Suprapubic skin (tissue), 4 donors: ENCODE data around the gene ROBO2. TPM values are rescaled to one million over a fixed set of nuclear protein-coding genes. Genes with fewer than 3 reads are reported as not detected.

Experiments
- DNase-seq, 2 donors: peaks; one replicate each; pipeline ENCODE4 v3.0.0-alpha.2; 2019; ENCODE audit warnings: low spot score in 2 of 2
- H3K27ac ChIP-seq: fragments of 200-600 bp; sonication (generic); one replicate; pipeline ENCODE4 v1.5.1; 2019
- H3K27me3 ChIP-seq: fragments of 200-600 bp; sonication (generic); one replicate; pipeline ENCODE4 v1.5.1; 2019
- H3K36me3 ChIP-seq: fragments of 200-600 bp; sonication (generic); one replicate; pipeline ENCODE4 v1.5.1; 2019
- H3K4me1 ChIP-seq: fragments of 200-600 bp; sonication (generic); one replicate; pipeline ENCODE4 v1.5.1; 2019
- H3K4me3 ChIP-seq: fragments of 200-600 bp; sonication (generic); one replicate; pipeline ENCODE4 v1.5.1; 2019; ENCODE audit warnings: mild to moderate bottlenecking
- H3K9me3 ChIP-seq: fragments of 200-600 bp; sonication (generic); one replicate; pipeline ENCODE4 v1.5.1; 2019
- EP300 ChIP-seq: sonication (generic); formaldehyde crosslinking; IDR thresholded peaks from one replicate; pipeline ENCODE4 v1.6.1; 2017; ENCODE audit warnings: antibody characterized with exemption
- POLR2A ChIP-seq, 2 donors: fragments of 450-650 bp; IDR thresholded peaks; one replicate each; pipeline ENCODE4 v1.6.1; 2017; ENCODE audit warnings: antibody characterized with exemption in 2 of 2, mild to moderate bottlenecking in 2 of 2, moderate library complexity in 2 of 2
- POLR2AphosphoS5 ChIP-seq, 3 donors: sonication (generic); formaldehyde crosslinking; IDR thresholded peaks; one replicate each; pipeline ENCODE4 v1.6.1; 2017; ENCODE audit warnings: antibody characterized with exemption in 3 of 3
- WGBS: methylation state at CpG from one replicate; pipeline ENCODE4 v1.1.5; 2018; 5-methylcytosine and 5-hydroxymethylcytosine counted together
- total RNA-seq, 4 donors: library from RNA; depleted of rRNA; stranded (reverse); fragments of >200 nt; gene quantifications; one replicate each; pipeline ENCODE4 v1.1.0, GENCODE V29; 2016
- TF ChIP-seq, protein P1 (sequence below), 2 donors: fragments of 200-600 bp in 1 of 2; fragments of 450-650 bp in 1 of 2; sonication (generic) in 1 of 2; IDR thresholded peaks; one replicate each; pipeline ENCODE4 v1.5.1; 2016 to 2019; ENCODE audit warnings: antibody characterized with exemption in 2 of 2, mild to moderate bottlenecking in 1 of 2, moderate library complexity in 1 of 2

Gene ROBO2
- total RNA-seq, 4 donors from 2014 or later: 0.95 to 6.7 (median 2.2) TPM

DNA sequence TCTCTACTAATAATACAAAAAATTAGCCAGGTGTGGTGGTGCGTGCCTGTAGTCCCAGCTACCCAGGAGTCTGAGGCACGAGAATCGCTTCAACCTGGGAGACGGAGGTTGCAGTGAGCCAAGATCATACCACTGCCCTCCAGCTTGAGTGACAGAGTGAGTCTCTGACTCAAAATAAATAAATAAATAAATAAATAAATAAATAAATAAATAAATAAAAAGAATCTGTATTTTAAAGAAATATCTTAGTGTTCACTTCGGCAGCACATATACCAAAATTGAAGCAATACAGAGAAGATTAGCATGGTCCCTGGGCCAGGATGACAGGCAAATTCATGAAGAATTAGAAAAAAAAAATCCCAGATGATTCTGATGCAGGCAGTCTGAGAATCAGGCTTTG lies 51.9 kb downstream of the ROBO2 start:
- Histone ChIP-seq H3K4me3 (no peak overlapping the region), H3K27me3 (no peaks in the 10 kb centered on the region), H3K9me3 (no peaks in the 10 kb centered on the region), H3K27ac (no peak overlapping the region), H3K4me1 (no peaks in the 10 kb centered on the region), H3K36me3 (no peaks in the 10 kb centered on the region)
- WGBS: 99% methylated on average over 5 of the region's 5 CpGs
- no peak for DNase-seq
- TF ChIP-seq EP300: no peak
- TF ChIP-seq POLR2AphosphoS5 (IDR thresholded peaks at IDR 0.05): no peak
- TF ChIP-seq, protein P1, sequence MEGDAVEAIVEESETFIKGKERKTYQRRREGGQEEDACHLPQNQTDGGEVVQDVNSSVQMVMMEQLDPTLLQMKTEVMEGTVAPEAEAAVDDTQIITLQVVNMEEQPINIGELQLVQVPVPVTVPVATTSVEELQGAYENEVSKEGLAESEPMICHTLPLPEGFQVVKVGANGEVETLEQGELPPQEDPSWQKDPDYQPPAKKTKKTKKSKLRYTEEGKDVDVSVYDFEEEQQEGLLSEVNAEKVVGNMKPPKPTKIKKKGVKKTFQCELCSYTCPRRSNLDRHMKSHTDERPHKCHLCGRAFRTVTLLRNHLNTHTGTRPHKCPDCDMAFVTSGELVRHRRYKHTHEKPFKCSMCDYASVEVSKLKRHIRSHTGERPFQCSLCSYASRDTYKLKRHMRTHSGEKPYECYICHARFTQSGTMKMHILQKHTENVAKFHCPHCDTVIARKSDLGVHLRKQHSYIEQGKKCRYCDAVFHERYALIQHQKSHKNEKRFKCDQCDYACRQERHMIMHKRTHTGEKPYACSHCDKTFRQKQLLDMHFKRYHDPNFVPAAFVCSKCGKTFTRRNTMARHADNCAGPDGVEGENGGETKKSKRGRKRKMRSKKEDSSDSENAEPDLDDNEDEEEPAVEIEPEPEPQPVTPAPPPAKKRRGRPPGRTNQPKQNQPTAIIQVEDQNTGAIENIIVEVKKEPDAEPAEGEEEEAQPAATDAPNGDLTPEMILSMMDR (IDR thresholded peaks at IDR 0.05): no peak
- no peak for TF ChIP-seq POLR2A (IDR thresholded peaks at IDR 0.05)

DNA sequence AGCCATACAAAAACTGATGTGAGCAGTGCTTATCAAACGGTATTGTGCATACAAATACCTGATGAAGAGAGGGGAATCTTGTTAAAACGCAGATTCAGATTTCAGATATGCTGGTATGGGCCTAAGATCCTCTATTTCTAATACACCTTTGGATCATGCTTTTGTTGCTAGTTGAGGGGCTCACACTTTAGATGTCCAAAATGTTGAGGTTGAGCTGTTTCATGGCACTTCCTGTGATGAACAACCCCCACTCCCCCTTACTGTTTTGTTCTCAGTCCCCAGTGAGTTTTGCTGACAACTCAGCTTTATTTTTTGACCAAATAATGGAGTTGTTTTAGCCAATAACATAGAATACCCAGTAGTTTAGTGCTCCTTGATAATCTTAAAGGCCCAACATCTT lies 53.2 kb downstream of the ROBO2 start:
- H3K36me3 ChIP-seq: no peaks in the 10 kb centered on the region
- H3K27ac ChIP-seq: no peak overlapping the region
- H3K4me3 ChIP-seq: no peak overlapping the region
- no peaks in the 10 kb centered on the region for H3K9me3 ChIP-seq
- H3K4me1 ChIP-seq: no peaks in the 10 kb centered on the region
- no peaks in the 10 kb centered on the region for H3K27me3 ChIP-seq
- TF ChIP-seq POLR2AphosphoS5 (IDR thresholded peaks at IDR 0.05) (no peak), EP300 (no peak), POLR2A (IDR thresholded peaks at IDR 0.05) (no peak)
- TF ChIP-seq, protein P1 (IDR thresholded peaks at IDR 0.05): no peak
- 74% methylated on average over 2 of the region's 2 CpGs for WGBS
- no peak for DNase-seq

DNA sequence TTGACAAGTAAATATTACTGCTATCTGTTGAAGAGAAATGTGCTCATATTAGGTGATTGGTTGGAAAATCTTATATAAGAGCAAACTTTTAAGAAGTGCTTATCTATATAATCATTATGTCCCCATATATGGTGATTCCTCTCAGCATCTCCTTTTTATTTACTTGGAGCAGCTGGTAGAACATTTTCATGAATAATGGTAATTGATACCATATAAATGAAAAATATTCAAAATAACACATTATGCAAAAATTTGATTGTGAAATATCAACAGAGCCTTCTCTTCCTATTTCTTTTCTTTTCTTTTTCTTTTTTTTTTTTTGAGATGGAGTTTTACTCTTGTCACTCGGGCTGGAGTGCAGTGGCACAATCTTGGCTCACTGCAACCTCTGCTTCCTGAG lies 56.2 kb downstream of the ROBO2 start:
- Histone ChIP-seq H3K36me3 (no peaks in the 10 kb centered on the region), H3K27ac (no peak overlapping the region), H3K27me3 (no peaks in the 10 kb centered on the region), H3K4me3 (no peak overlapping the region), H3K9me3 (no peaks in the 10 kb centered on the region), H3K4me1 (no peaks in the 10 kb centered on the region)
- 68% methylated on average over 1 of the region's 1 CpG for WGBS
- DNase-seq: no peak
- no peak for TF ChIP-seq EP300
- no peak for TF ChIP-seq POLR2AphosphoS5 (IDR thresholded peaks at IDR 0.05)

DNA sequence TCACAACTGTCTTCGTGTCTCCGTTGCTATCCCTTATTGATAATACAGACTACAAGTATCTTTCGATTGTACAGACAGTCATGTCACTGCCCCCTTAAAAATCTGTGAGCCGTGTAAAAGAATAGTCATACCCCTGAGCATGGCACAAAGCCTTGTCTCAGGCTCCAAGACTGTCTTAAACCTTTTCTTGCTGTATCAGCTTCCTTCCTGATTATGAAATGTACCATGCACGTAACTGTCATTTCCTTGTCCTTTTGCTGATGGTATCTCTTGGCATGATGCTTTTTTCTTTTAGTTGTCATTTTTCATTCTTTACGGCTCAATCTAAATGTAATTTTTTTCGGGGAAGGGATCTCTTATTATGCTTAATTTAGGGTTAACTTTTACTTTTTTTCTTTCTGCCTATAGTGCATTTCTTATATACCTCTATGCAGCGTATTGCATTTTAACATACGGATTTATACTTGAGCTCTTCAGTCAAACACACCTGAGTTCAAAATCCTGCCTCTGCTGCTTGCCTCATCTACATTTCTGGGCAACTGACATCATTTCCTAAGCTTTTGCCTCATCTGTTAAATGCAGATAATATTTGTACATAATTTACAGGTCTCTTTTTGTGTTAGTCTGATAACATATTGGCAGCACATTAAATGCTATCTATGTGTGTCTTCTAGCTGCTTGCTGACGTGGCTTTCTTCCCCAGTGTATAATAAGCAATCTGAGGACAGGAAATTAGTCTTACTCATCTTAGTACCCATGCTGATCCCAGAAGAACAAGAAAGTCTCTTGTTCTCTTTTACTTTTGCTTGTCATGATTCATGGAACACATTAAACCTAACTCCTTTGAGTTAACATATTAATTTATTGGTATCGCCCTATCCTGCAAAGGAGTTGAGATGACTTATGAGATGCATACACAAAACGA lies 57.3 kb downstream of the ROBO2 start:
- Histone ChIP-seq H3K36me3 (no peaks in the 10 kb centered on the region), H3K9me3 (no peaks in the 10 kb centered on the region), H3K27me3 (no peaks in the 10 kb centered on the region), H3K27ac (no peak overlapping the region), H3K4me1 (no peaks in the 10 kb centered on the region), H3K4me3 (no peak overlapping the region)
- 78% methylated on average over 12 of the region's 12 CpGs for WGBS
- TF ChIP-seq POLR2A (IDR thresholded peaks at IDR 0.05) (no peak), EP300 (no peak), POLR2AphosphoS5 (IDR thresholded peaks at IDR 0.05) (no peak)
- TF ChIP-seq, protein P1 (IDR thresholded peaks at IDR 0.05): no peak
- no peak for DNase-seq

DNA sequence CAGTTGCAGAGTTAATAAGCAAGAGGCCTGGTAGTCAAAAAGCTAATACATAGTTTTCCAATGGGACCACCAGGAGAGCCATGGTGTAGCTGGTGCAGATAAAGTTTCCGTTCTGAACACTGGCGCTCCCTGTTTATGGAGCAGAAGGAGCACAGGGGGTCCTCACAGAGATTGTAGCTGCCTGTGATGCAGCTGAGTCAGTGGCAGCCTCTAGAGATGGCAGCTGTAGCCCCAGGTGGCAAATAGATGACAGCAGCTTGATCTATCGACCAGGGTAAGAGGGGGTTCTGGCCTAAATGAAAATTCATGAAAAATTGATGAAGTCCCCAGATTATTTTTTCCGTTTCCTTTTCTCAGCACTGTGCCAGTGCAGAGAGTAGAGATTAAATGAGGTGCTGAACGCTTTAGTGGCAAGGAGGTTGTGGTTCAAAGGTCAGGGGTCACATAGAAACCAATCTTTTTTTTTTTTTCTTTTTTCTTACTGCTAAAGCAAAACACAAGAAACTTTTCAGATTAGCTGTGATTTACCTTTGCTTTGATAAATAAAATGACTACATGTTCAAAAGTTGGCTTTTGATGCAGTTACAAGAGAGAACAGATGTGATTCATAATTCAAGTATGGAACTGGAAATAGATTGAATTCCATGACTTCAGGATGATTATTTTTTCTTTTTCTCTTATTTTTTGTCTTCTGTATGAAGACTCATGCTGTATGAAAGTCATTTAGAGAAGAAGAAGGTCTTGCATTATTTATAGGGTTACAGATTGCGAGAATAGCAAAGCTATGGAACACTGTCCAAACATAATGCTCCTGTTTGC lies 63.3 kb downstream of the ROBO2 start:
- Histone ChIP-seq H3K4me3 (no peak overlapping the region), H3K4me1 (no peaks in the 10 kb centered on the region), H3K9me3 (no peaks in the 10 kb centered on the region), H3K27ac (no peak overlapping the region), H3K36me3 (no peaks in the 10 kb centered on the region), H3K27me3 (no peaks in the 10 kb centered on the region)
- TF ChIP-seq POLR2AphosphoS5 (IDR thresholded peaks at IDR 0.05) (no peak), POLR2A (IDR thresholded peaks at IDR 0.05) (no peak), EP300 (no peak)
- TF ChIP-seq, protein P1 (IDR thresholded peaks at IDR 0.05): no peak
- 87% methylated on average over 6 of the region's 6 CpGs for WGBS
- no peak for DNase-seq
